ENCODE measurements around the gene CHRNA7. TPM values are rescaled to one million over a fixed set of nuclear protein-coding genes. Genes with fewer than 3 reads are reported as not detected.

The CHRNA7 gene
- total and polyA plus RNA-seq, 9 of the 15 experiments (the other 6 are each of a cell fraction or from before 2014, with no cell fraction given) = 0.04 TPM; not detected in 8

DNA sequence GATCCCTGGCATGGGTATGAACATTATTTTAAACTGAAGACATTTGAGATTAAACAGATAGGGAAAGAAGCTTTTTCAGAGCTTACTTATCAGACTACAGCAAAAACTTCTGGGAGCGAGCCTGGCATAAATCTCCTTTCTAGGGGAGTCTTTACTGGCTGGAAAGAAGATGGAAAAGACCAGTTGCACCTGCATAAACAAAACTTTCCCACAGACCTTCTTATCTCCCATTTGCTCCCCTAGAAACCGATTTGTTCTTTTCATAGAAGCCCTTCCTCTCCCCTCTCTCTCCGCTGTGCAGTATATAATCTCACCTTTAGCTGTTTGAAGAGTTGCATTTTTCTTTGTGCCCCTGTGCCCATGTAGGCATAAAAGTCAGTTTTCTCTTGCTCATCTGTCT lies 93.2 kb downstream of the CHRNA7 start (continued):
- TF ChIP-seq PRPF4 (IDR thresholded peaks at IDR 0.05; ENCODE audit: insufficient read depth, low read depth, low read length, poor library complexity, severe bottlenecking) = no peak
- TF ChIP-seq CTCFL (IDR thresholded peaks at IDR 0.05; ENCODE audit: borderline replicate concordance, insufficient read depth, low read depth, low read length, poor library complexity, severe bottlenecking) = no peak
- no peak for TF ChIP-seq COPS2 (conservative IDR thresholded peaks at IDR 0.05)
- TF ChIP-seq, protein P1, sequence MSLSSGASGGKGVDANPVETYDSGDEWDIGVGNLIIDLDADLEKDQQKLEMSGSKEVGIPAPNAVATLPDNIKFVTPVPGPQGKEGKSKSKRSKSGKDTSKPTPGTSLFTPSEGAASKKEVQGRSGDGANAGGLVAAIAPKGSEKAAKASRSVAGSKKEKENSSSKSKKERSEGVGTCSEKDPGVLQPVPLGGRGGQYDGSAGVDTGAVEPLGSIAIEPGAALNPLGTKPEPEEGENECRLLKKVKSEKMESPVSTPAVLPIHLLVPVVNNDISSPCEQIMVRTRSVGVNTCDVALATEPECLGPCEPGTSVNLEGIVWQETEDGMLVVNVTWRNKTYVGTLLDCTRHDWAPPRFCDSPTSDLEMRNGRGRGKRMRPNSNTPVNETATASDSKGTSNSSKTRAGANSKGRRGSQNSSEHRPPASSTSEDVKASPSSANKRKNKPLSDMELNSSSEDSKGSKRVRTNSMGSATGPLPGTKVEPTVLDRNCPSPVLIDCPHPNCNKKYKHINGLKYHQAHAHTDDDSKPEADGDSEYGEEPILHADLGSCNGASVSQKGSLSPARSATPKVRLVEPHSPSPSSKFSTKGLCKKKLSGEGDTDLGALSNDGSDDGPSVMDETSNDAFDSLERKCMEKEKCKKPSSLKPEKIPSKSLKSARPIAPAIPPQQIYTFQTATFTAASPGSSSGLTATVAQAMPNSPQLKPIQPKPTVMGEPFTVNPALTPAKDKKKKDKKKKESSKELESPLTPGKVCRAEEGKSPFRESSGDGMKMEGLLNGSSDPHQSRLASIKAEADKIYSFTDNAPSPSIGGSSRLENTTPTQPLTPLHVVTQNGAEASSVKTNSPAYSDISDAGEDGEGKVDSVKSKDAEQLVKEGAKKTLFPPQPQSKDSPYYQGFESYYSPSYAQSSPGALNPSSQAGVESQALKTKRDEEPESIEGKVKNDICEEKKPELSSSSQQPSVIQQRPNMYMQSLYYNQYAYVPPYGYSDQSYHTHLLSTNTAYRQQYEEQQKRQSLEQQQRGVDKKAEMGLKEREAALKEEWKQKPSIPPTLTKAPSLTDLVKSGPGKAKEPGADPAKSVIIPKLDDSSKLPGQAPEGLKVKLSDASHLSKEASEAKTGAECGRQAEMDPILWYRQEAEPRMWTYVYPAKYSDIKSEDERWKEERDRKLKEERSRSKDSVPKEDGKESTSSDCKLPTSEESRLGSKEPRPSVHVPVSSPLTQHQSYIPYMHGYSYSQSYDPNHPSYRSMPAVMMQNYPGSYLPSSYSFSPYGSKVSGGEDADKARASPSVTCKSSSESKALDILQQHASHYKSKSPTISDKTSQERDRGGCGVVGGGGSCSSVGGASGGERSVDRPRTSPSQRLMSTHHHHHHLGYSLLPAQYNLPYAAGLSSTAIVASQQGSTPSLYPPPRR (CRISPR knock-in tag; IDR thresholded peaks at IDR 0.05; ENCODE audit: borderline replicate concordance) = no peak
- TF ChIP-seq, protein P2, sequence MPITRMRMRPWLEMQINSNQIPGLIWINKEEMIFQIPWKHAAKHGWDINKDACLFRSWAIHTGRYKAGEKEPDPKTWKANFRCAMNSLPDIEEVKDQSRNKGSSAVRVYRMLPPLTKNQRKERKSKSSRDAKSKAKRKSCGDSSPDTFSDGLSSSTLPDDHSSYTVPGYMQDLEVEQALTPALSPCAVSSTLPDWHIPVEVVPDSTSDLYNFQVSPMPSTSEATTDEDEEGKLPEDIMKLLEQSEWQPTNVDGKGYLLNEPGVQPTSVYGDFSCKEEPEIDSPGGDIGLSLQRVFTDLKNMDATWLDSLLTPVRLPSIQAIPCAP (CRISPR knock-in tag; IDR thresholded peaks at IDR 0.05; ENCODE audit: borderline replicate concordance) = no peak
- no peak for TF ChIP-seq FIP1L1 (IDR thresholded peaks at IDR 0.05; ENCODE audit: low read depth, low read length, poor library complexity, severe bottlenecking)
- no peak for TF ChIP-seq PTRF (tag; IDR thresholded peaks at IDR 0.05)
- TF ChIP-seq GATAD2B (IDR thresholded peaks at IDR 0.05; ENCODE audit: borderline replicate concordance) = no peak
- TF ChIP-seq, protein P3, sequence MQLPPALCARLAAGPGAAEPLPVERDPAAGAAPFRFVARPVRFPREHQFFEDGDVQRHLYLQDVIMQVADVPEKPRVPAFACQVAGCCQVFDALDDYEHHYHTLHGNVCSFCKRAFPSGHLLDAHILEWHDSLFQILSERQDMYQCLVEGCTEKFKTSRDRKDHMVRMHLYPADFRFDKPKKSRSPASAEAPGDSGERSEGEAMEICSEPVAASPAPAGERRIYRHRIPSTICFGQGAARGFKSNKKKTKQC (CRISPR knock-in tag; IDR thresholded peaks at IDR 0.05) = no peak

All from K562 (cell line).